ENCODE measurements around the gene NCLN. TPM values are rescaled to one million over a fixed set of nuclear protein-coding genes. Genes with fewer than 3 reads are reported as not detected.

NCLN gene
- total and polyA plus RNA-seq, 8 donors, result 34.0 to 68.1 (median 51.3) TPM

DNA sequence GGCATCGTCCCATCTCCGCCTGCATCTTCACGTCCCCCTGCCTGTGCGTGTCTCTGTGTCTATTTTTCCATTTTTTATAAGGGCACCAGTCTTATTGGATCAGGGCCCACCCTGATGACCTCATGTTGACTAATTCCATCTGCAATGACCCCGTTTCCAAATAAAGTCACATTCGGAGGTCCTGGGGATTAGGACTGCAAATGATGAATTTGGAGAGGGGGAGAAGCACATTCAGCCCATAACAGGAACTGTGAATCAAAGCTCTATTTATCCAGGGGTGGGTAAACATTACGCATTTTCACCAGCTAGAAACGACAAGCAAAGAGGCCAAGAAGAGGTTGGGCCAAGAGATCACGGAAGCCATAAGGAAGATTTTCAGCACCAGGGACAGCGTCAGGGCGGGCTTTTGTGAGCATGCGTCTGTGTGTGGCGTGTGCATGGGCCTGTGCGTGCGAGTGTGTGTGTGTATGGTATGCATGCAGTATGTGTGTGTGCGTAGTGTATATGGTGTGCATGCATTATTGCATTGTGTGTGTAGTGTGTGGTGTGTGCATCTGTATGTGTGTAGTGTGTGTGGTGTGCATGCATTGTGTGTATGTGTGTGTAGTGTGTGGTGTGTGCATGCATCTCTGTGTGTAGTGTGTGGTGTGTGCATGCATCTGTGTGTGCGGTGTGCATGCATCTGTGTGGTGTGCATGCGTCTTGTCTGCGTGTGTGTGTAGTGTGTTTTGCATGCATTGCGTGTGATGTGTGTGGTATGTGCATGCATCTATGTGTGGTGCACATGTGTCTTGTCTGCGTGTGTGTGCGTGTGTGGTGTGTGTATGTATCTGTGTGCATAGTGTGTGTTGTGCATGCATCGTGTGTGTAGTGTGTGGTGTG lies 58.3 kb downstream of the NCLN start:
- no peaks in the 10 kb centered on the region for H3K4me1 ChIP-seq
- H3K27ac ChIP-seq, result no peak overlapping the region
- TF ChIP-seq, protein P1, sequence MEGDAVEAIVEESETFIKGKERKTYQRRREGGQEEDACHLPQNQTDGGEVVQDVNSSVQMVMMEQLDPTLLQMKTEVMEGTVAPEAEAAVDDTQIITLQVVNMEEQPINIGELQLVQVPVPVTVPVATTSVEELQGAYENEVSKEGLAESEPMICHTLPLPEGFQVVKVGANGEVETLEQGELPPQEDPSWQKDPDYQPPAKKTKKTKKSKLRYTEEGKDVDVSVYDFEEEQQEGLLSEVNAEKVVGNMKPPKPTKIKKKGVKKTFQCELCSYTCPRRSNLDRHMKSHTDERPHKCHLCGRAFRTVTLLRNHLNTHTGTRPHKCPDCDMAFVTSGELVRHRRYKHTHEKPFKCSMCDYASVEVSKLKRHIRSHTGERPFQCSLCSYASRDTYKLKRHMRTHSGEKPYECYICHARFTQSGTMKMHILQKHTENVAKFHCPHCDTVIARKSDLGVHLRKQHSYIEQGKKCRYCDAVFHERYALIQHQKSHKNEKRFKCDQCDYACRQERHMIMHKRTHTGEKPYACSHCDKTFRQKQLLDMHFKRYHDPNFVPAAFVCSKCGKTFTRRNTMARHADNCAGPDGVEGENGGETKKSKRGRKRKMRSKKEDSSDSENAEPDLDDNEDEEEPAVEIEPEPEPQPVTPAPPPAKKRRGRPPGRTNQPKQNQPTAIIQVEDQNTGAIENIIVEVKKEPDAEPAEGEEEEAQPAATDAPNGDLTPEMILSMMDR (IDR thresholded peaks at IDR 0.05), result no peak
- DNase-seq (peak in 3 of 6 donors; percentile 27 to 47 (median 36)), ATAC-seq (peak in 3 of 4 donors; percentile 53 to 81 (median 62)), FAIRE-seq (no peak)
- no peaks in the 10 kb centered on the region for H3K36me3 ChIP-seq
- H3K27me3 ChIP-seq, result peaks cover 0 to 2% (median 0%) of the 10 kb centered on the region in 4 donors
- H3K4me3 ChIP-seq, result no peak overlapping the region
- 36 to 39% methylated on average over 23 of the region's 23 CpGs for WGBS, 2 donors
- no peaks in the 10 kb centered on the region for H3K9me3 ChIP-seq
- intact Hi-C loops (cut with DNase I), result no loop called here

DNA sequence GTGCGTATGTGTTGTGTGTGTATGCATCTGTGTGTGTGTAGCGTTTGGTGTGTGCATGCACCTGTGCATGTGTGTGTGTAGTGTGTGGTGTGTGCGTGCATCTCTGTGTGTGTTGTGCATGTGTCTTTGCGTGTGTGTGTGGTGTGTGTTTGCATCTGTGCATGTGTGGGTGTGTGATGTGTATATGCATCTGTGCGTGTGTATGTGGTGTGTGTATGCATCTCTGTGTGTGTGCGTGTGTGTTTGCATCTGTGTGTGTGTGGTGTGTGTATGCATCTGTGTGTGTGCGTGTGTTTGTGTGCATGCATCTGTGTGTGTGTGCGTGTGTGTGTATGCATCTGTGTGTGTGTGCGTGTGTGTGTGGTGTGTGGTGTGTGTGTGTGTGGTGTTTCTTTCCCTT lies 59.3 kb downstream of the NCLN start:
- Histone ChIP-seq H3K27ac (no peak overlapping the region), H3K27me3 (peaks cover 0 to 7% (median 0%) of the 10 kb centered on the region in 4 donors), H3K36me3 (no peaks in the 10 kb centered on the region), H3K4me1 (no peaks in the 10 kb centered on the region), H3K9me3 (no peaks in the 10 kb centered on the region), H3K4me3 (no peak overlapping the region)
- TF ChIP-seq, protein P1 (IDR thresholded peaks at IDR 0.05), result no peak
- DNase-seq (no peak), FAIRE-seq (no peak), ATAC-seq (no peak)
- 77 to 87% methylated on average over 9 of the region's 9 CpGs for WGBS, 2 donors
- intact Hi-C loops (cut with DNase I), result no loop called here

DNA sequence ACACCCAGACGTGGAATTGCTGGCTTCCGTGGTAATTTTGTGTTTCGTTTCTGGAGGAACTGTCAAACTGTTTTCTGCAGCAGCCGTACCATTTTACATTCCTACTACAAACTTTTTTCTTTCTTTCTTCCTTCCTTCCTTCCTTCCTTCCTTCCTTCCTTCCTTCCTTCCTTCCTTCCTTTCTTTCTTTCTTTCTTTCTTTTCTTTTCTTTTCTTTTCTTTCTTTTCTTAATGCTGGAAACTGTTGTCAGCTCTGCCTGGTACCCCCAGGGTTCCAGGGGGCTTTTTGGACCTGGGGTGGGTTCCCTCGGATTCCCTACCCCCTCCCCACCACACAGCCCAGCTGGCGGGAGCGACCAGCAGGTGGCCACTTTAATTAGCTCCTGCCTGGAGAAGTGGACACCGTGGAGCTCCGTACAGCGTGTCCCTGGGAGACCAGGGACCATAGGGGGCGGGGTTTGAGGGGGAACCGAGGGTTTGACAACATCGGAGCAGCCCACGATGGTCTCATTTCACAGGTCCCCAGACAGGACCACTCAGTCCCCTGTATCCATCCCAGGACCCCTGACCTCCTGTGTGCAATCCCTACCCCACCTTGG lies 63.1 kb downstream of the NCLN start:
- Histone ChIP-seq H3K36me3 (no peaks in the 10 kb centered on the region), H3K9me3 (no peaks in the 10 kb centered on the region), H3K4me1 (no peaks in the 10 kb centered on the region), H3K27me3 (peaks cover 0 to 7% (median 0%) of the 10 kb centered on the region in 4 donors), H3K4me3 (no peak overlapping the region), H3K27ac (no peak overlapping the region)
- TF ChIP-seq, protein P1 (IDR thresholded peaks at IDR 0.05), result no peak
- FAIRE-seq (no peak), DNase-seq (no peak), ATAC-seq (no peak)
- intact Hi-C loops (cut with DNase I), result no loop called here
- WGBS, 2 donors, result 32 to 38% methylated on average over 14 of the region's 14 CpGs

DNA sequence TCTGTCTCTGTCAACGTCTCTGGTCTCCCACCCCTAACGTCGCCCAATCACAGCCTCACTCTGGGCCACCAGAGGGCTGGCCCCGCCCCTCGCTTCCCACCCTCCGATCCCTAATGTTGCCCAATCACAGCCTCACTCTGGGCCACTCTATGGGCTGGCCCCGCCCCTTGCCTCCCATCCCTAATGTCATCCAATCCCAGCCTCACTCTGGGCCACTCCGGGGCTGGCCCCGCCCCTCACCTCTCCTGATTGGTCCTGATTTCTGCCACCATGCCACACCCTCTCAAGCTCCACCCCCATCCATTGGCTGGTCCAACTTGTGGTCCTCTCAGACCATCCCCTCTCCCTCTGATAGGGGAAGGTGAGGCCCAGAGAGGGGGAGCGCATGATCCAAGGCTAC lies 63.7 kb downstream of the NCLN start:
- no peaks in the 10 kb centered on the region for H3K9me3 ChIP-seq
- TF ChIP-seq, protein P1 (IDR thresholded peaks at IDR 0.05), result no peak
- H3K4me3 ChIP-seq, result no peak overlapping the region
- 64 to 73% methylated on average over 10 of the region's 10 CpGs for WGBS, 2 donors
- no peaks in the 10 kb centered on the region for H3K36me3 ChIP-seq
- FAIRE-seq (no peak), DNase-seq (no peak), ATAC-seq (peak in 1 of 4 donors; percentile 14)
- H3K27ac ChIP-seq, result no peak overlapping the region
- peaks cover 0 to 7% (median 0%) of the 10 kb centered on the region in 4 donors for H3K27me3 ChIP-seq
- intact Hi-C loops (cut with DNase I), result no loop called here
- H3K4me1 ChIP-seq, result no peaks in the 10 kb centered on the region
